SK-N-MC (cell line): ENCODE measurements around the gene NACAD.

Experiments
- EZH2 ChIP-seq: fragments of 200-600 bp; sonication (generic); IDR thresholded peaks from one replicate; pipeline ENCODE4 v1.6.1; 2017; ENCODE audit warnings: antibody characterized with exemption
- POLR2AphosphoS5 ChIP-seq: IDR thresholded peaks from 2 replicates; pipeline ENCODE4 v1.6.1; 2012; ENCODE audit warnings: mild to moderate bottlenecking, low read depth, low read length, borderline replicate concordance

- no peak for TF ChIP-seq POLR2AphosphoS5
- no peak for TF ChIP-seq EZH2
Measured at GRCh38 chr7:45035893-45036292, 52.9 kb downstream of the NACAD start.
